ENCODE measurements around the gene NFXL1. TPM values are rescaled to one million over a fixed set of nuclear protein-coding genes. Genes with fewer than 3 reads are reported as not detected.

NFXL1 gene
- total and polyA plus RNA-seq, 2 of the 4 experiments (the other 2 are of a cell fraction) = 13.9 to 23.1 TPM

DNA sequence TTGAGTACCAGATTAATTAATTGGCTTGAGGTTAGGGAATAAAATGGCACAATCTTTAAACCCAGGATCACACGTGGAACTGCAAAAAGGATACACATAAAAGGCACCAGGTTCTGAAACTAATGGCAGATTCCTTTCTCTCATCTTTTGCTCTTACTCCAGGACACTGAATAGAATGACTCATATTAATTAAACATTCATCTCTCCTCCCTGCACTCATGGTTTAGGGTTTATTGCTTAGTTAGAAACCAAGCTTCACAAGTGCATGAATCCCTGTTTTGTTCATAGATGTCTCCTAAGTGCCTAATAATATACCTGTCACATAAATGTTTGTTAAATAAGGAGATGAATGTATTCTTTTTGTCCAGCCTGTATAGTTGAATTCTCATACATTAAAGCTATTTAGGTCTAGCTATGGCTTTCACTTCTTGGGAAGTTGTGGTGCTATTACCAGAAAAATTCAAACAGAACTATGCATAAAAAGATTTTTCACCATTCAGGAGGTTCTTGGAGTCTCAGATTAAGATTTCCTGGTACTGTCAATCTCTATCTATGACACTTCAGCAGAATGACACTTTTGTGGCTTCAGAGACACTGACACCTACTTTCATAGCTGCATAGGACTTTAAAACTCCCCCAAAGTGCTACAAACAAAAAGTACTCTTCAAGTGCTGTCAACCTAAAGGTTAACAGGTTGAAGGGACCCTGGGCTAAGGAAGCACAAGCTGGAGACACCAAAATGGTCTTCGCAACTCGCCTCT, 83.9 kb downstream of the NFXL1 start (continued):
- no peak for TF ChIP-seq FOS (IDR thresholded peaks at IDR 0.05; ENCODE audit: low read depth, low read length)

DNA sequence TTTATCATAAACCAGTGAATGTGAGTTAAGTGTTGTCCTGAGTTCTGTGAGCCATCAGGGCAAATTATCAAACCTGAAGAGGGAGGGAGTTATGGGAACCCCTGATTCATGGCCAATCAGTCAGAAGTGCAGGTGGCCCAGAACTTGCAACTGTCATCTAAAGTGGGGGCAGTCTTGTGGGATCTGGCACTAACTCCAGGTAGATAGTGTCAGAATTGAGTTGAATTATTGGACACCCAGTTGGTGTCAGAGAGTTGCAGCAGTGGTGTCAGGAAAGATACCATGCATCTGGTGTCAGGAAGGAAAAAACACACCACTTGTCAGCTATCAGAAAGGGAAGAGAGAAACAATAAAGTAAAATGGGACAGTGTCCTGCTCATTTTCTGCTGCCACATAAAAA, 84.9 kb downstream of the NFXL1 start:
- Histone ChIP-seq H3K4me2 (ENCODE audit: low read depth, low read length) (no peak overlapping the region), H3K27ac (ENCODE audit: insufficient read depth, low read length) (no peak overlapping the region), H3K56ac (ENCODE audit: extremely low read depth, insufficient read depth, low read length) (no peak overlapping the region), H3K18ac (ENCODE audit: low read depth, low read length) (no peak overlapping the region), H3K79me1 (ENCODE audit: low read depth in 1 of 2, low read length in 2 of 2) (no peaks in the 10 kb centered on the region), H2BK5ac (ENCODE audit: low read depth, low read length, poor library complexity, severe bottlenecking) (no peak overlapping the region), H3K14ac (replicated peaks; ENCODE audit: low read depth, low read length) (no peak overlapping the region), H4K5ac (ENCODE audit: low read depth, low read length) (no peak overlapping the region), H2AK9ac (replicated peaks; ENCODE audit: low read depth, low read length, poor library complexity) (no peak overlapping the region), H2BK15ac (ENCODE audit: low read depth, low read length) (no peak overlapping the region), H3K9ac (ENCODE audit: low read depth, low read length) (no peak overlapping the region), H4K8ac (ENCODE audit: low read depth in 2 of 2, low read length in 2 of 2) (no peak overlapping the region), H2BK20ac (ENCODE audit: low read depth, low read length) (no peak overlapping the region), H2BK120ac (ENCODE audit: low read depth, low read length) (no peak overlapping the region), H2AK5ac (ENCODE audit: low read depth, low read length) (no peak overlapping the region), H3K9me3 (ENCODE audit: control insufficient read depth, insufficient read depth, low read length) (no peaks in the 10 kb centered on the region), H3K36me3 (ENCODE audit: control insufficient read depth, insufficient read depth, low read length) (no peaks in the 10 kb centered on the region), H3K27me3 (ENCODE audit: control insufficient read depth, insufficient read depth, low read length) (no peaks in the 10 kb centered on the region), H3K9me1 (ENCODE audit: insufficient read depth, low read length) (no peaks in the 10 kb centered on the region), H4K91ac (ENCODE audit: insufficient read depth, low read depth, low read length) (no peak overlapping the region), H4K20me1 (ENCODE audit: insufficient read depth, low read length) (no peaks in the 10 kb centered on the region), H3K23ac (ENCODE audit: low read depth, low read length) (no peak overlapping the region), H3K4me1 (ENCODE audit: control insufficient read depth, insufficient read depth, low read length) (no peaks in the 10 kb centered on the region), H2AFZ (replicated peaks; ENCODE audit: low read length, poor library complexity) (no peak overlapping the region), H3K4me3 (ENCODE audit: insufficient read depth, low read depth, low read length) (no peak overlapping the region), H3K4ac (ENCODE audit: low read depth, low read length) (no peak overlapping the region)
- ChIA-PET POLR2A (ENCODE audit: unreplicated experiment) (no interaction called here), CTCF (interaction anchor here (0.6 to 1.0 kb wide), 2 partner anchors 10 to 266 kb away, joined by 3 read pairs; no protein-coding TSS in a partner anchor)
- ATAC-seq (ENCODE audit: low read depth) = no peak
- intact Hi-C loops (cut with micrococcal nuclease) (no loop called here), dilution Hi-C loops (cut with HindIII; ENCODE audit: low sequenced_read_pairs, unreplicated experiment) (no loop called here), in situ Hi-C loops (cut with MboI; ENCODE audit: low sequenced_read_pairs) (no loop called here)
- BruUV-seq (replicated peaks) = no TSS peak
- no peak for DNase-seq
- no peak for TF ChIP-seq POLR2A (IDR thresholded peaks at IDR 0.05; ENCODE audit: low read depth, low read length)
- TF ChIP-seq, protein P1, sequence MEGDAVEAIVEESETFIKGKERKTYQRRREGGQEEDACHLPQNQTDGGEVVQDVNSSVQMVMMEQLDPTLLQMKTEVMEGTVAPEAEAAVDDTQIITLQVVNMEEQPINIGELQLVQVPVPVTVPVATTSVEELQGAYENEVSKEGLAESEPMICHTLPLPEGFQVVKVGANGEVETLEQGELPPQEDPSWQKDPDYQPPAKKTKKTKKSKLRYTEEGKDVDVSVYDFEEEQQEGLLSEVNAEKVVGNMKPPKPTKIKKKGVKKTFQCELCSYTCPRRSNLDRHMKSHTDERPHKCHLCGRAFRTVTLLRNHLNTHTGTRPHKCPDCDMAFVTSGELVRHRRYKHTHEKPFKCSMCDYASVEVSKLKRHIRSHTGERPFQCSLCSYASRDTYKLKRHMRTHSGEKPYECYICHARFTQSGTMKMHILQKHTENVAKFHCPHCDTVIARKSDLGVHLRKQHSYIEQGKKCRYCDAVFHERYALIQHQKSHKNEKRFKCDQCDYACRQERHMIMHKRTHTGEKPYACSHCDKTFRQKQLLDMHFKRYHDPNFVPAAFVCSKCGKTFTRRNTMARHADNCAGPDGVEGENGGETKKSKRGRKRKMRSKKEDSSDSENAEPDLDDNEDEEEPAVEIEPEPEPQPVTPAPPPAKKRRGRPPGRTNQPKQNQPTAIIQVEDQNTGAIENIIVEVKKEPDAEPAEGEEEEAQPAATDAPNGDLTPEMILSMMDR (conservative IDR thresholded peaks at IDR 0.05; ENCODE audit: low read depth, low read length) = no peak
- TF ChIP-seq RCOR1 (IDR thresholded peaks at IDR 0.05; ENCODE audit: insufficient replicate concordance, low read length) = no peak
- no peak for TF ChIP-seq MAFK (IDR thresholded peaks at IDR 0.05; ENCODE audit: low read depth, low read length)
- no peak for TF ChIP-seq RFX5 (IDR thresholded peaks at IDR 0.05; ENCODE audit: low read depth, low read length)
- no peak for TF ChIP-seq MXI1 (IDR thresholded peaks at IDR 0.05; ENCODE audit: borderline replicate concordance, low read depth, low read length)
- no peak for TF ChIP-seq CEBPB (IDR thresholded peaks at IDR 0.05; ENCODE audit: low read depth, low read length)
- no peak for TF ChIP-seq RAD21 (IDR thresholded peaks at IDR 0.05; ENCODE audit: low read length)
- no peak for TF ChIP-seq MAZ (IDR thresholded peaks at IDR 0.05; ENCODE audit: borderline replicate concordance, low read depth, low read length)
- TF ChIP-seq NFE2L2 (IDR thresholded peaks at IDR 0.05; ENCODE audit: low read depth, low read length) = no peak
- TF ChIP-seq, protein P2, sequence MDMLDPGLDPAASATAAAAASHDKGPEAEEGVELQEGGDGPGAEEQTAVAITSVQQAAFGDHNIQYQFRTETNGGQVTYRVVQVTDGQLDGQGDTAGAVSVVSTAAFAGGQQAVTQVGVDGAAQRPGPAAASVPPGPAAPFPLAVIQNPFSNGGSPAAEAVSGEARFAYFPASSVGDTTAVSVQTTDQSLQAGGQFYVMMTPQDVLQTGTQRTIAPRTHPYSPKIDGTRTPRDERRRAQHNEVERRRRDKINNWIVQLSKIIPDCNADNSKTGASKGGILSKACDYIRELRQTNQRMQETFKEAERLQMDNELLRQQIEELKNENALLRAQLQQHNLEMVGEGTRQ (IDR thresholded peaks at IDR 0.05; ENCODE audit: low read depth, low read length) = no peak
- no peak for TF ChIP-seq BHLHE40 (IDR thresholded peaks at IDR 0.05; ENCODE audit: low read depth, low read length)
- TF ChIP-seq FOS (IDR thresholded peaks at IDR 0.05; ENCODE audit: low read depth, low read length) = no peak
- TF ChIP-seq SMC3 (IDR thresholded peaks at IDR 0.05; ENCODE audit: low read depth, low read length) = no peak
